G401 (cell line): Measurements from ENCODE around the gene GID8. TPM values are rescaled to one million over a fixed set of nuclear protein-coding genes. Genes with fewer than 3 reads are reported as not detected.
A peak's percentile ranks its signal among the peaks of the same experiment; 100 is the strongest.

Experiments
- DNase-seq: peaks from one replicate; pipeline ENCODE4 v3.0.0-alpha.2; 2015; ENCODE audit warnings: low spot score
- in situ Hi-C: cut with HindIII; loops from 2 replicates; pipeline ENCODE4 v1.10.0; 2016; ENCODE audit warnings: low sequenced_read_pairs, mixed read lengths
- total RNA-seq: library from RNA; depleted of rRNA; stranded (reverse); fragments of >200 nt; shearing (Covaris generic); gene quantifications from 2 replicates; pipeline ENCODE4 v1.2.3, GENCODE V29; 2014

Gene GID8
- total RNA-seq, 1 experiment from 2014 or later, result 49.2 TPM

DNA sequence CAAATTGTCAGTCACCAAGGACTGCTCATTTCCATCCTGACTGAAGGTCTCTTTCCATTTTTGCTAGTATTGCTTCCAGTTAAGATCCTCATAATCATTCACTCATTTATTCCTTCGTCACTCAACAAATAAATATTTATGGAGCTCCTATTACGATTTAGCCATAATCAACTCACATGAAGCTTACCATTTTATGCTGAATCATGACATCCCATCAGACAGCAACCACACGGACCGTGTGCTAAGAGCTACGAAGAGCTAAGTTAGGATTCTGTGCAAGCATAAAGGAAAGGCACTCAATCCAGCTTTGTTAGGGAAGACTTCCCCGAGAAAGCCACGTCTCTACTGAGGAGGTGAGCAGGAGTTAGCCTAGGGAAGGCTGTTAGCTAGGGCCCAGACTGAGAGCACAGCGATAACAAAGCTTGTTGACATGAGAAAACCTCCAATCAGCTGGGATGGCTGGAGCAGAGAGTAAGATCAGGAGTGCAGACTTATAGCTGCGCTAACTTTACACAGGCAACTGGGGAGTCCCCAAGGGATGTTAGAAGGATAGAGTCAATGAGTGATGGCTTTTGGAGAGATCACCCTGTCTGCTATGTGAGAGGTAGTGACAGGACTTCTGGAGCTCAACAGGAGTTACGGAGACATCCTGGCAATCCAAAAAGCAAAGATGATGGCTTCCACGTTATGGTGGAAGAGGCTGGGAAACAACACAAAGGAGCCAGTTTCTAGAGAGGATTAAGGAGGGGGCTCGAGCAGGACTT is 2.6 kb upstream of the GID8 start:
- in situ Hi-C loops, result no loop called here
- no peak for DNase-seq

GRCh38 chr20:62935968-62936585 is 1.9 kb upstream of the GID8 start:
- in situ Hi-C loops, result no loop called here
- DNase-seq, result no peak

DNA sequence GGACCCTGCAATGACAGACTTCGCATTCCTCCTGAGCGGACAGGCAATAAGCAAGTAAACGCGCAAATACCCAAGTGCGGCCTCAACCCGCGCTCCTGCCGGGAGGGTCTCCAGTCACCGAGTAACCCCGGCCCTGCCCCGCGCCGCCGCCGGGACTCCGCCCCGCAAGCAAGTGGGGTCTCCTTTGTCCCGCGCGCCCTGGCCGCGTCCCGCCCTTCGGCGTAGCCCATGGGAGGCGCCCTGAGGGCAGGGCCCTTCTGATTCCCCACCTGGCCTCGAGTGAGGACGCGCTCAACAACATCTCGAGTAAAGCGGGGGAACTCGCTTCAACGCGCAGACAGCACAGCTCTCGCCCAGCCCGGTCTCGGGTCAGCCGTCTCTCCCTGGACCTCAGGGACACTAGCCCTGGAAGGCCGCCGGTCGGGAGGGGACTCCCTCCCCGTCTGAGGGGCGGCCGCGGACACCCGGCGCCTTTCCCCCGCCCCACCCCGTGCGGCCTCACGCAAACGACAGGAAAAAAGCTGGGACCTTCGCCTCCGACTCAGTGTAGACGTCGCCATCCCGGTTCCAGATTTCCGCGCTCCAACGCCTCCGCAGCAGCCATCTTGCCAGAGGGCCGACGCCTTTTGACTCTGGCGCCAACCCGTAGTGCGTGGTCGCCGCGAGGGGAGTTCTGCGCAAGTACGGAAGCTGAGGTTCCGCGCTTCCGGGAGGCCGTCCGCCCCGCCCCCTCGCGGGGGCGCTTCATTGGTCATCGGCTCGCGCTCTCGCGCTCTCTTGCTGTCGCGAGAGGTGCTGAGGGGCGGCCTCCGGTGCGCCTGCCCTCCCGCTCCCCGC is 461 bp upstream of the GID8 start:
- in situ Hi-C loops, result no loop called here
- DNase-seq, result peak; percentile 88

DNA sequence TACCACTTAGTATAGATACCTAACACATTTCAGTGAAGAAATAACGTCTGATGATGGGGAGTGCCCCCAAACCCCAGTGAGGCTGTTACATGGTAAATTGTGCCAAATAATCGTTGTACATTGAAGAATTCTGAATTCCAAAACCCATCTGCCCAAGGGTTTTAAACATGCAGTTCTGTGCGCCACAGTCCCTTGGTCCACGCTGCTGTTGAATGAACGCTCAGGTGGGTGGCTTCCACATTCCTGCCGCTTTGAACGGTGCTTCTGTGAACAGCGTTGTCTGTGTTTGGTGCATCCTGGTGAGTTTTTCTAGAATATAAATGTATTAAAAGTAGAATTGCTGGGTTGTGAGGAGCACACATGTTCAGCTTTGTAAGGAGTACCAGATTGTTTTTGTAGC is 2.9 kb downstream of the GID8 start:
- in situ Hi-C loops, result no loop called here
- DNase-seq, result no peak

DNA sequence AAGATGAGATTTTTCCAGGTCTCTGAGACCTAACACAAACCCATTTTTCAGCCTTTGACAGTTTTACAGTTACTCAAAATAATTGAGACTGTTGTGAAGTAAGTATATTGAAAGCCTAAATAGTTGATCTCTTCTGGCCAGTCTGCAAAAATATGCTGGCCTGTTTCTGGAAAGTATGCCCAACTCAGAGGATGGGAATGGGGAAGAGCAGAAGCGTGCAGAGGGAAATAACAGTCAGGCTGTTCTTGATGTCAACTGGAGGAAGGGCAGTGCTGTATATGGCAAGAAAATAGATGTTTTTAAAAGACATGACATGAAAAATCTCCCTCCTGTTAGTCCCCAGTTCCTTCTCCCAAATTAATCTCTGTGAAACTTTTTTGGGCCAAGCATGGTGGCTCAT is 3.8 kb downstream of the GID8 start:
- in situ Hi-C loops, result no loop called here
- DNase-seq, result no peak

DNA sequence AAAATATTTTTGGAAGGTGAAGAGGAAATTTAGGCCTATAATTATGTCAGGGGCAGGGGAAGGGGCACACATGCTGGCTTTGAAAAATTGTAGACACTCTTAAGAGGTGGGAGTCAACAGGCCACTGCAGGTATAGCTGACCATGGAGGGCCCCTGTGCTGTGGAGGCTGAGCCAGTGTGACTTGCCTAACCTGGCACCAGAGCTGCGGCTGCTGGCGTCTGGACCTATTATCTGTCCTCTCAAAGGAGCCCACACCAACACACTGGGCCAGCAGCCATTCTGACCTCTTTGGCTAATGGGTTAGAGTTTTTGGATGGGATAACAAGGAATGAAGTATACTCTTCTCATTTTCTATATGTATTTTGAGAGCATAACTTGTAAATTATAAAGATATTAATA is 4.5 kb downstream of the GID8 start:
- in situ Hi-C loops, result no loop called here
- no peak for DNase-seq

GRCh38 chr20:62943396-62943795 is 5.4 kb downstream of the GID8 start:
- DNase-seq, result no peak
- in situ Hi-C loops, result no loop called here

DNA sequence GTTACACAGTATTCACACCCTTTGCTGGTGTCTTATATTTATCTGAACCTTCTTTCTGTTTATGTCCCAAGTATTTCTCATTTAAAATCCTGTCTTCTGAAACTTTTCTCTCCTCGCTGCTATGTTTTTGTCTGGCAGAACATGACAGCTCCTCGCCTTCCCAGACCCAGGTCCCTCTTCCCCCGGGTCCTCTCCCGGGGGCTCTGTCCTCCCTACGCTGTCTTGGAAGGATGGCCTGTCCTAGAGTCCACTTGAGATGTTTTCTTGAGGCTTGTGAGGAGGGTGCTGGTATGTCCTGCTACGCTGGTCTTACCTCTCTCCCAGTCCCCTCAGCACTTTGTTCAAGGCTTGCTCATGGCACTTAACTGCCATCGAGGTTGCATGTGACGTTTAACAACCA is 6.2 kb downstream of the GID8 start:
- DNase-seq, result no peak
- in situ Hi-C loops, result no loop called here

DNA sequence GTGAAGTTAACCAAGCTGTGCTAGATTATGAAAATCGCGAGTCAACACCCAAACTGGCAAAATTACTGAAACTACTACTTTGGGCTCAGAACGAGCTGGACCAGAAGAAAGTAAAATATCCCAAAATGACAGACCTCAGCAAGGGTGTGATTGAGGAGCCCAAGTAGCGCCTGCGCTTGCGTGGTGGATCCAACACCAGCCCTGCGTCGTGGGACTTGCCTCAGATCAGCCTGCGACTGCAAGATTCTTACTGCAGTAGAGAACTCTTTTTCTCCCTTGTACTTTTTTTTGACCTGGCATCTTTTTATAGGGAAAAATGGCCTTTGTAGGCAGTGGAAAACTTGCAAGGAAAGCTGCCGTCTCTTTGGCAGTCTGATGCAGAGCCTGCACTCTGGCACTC is 6.8 kb downstream of the GID8 start:
- no peak for DNase-seq
- in situ Hi-C loops, result no loop called here

- in situ Hi-C loops, result no loop called here
- DNase-seq, result no peak
Measured at GRCh38 chr20:62945771-62946339, 7.9 kb downstream of the GID8 start.

GRCh38 chr20:62946918-62947317 is 9.0 kb downstream of the GID8 start:
- in situ Hi-C loops, result no loop called here
- no peak for DNase-seq

- no peak for DNase-seq
- in situ Hi-C loops, result no loop called here
Measured at GRCh38 chr20:62947532-62948300, 9.8 kb downstream of the GID8 start.

GRCh38 chr20:62949153-62949821 is 11.3 kb downstream of the GID8 start:
- in situ Hi-C loops, result no loop called here
- DNase-seq, result no peak

DNA sequence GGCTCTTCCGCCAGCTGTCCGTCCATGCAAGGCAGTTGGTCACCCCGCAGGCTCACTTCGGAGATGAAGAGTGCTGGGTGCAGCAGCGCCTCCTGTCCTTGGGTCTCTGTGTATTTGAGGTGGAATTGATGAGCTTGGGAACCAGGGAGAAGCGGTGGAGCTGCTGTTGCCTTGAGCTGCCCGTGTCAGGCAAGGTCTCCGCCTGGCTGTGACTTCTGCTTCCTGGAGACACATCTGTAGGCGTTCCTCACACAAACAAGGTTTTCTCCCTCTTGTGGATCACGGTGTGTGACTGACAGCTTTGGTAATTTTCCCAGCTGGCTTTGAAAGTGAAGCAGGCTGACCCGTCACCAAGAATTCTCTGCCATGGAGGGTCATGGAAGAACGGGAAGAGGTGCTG is 12.0 kb downstream of the GID8 start:
- in situ Hi-C loops, result no loop called here
- DNase-seq, result no peak

DNA sequence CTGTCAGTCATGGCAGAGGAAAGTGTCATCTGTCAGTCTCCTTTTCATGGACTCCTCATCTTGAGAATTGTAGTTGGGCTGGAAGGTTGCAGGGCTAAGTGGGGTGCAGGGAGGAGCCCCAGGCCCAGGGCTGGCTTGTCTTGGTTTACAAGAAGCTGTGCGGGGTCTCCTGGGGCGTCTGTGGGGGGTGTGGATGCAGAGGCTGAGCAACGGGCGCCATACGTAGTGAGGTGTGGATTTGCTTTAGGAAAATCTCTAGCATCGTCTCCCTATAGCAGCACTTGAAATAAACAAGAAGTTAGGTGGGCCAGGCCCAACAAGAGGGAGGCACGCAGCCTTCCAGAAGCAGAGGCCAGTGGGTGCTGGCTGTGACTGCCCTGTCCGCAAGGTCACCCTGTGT is 12.8 kb downstream of the GID8 start:
- in situ Hi-C loops, result no loop called here
- no peak for DNase-seq

- no peak for DNase-seq
- in situ Hi-C loops, result no loop called here
Measured at GRCh38 chr20:62951143-62951895, 13.4 kb downstream of the GID8 start.

GRCh38 chr20:62951896-62952372 is 14.0 kb downstream of the GID8 start:
- in situ Hi-C loops, result no loop called here
- DNase-seq, result no peak

- in situ Hi-C loops, result no loop called here
- DNase-seq, result no peak
Measured at GRCh38 chr20:62952373-62952967, 14.5 kb downstream of the GID8 start, which contains the start of gene SLC17A9. SLC17A9 (plus strand) TSS chr20:62952709; CDS start chr20:62952831, 122 bp downstream.
